Muscle of back (tissue), 11 donors: ENCODE data around the gene RBMS3. TPM values are rescaled to one million over a fixed set of nuclear protein-coding genes. Genes with fewer than 3 reads are reported as not detected.
"Not testable (repeated sequence)": the region's sequence is repeated elsewhere in the genome, so short reads cannot be mapped to it uniquely, and the experiment has no call there.

Experiments
- DNase-seq, 3 donors: peaks; one replicate each; pipeline versions ENCODE4 v3.0.0 to v3.0.0-alpha.2; 2013
- polyA plus RNA-seq, 10 donors: library from polyadenylated mRNA; unstranded; fragments of 120-200 nt; gene quantifications; one replicate each; pipeline ENCODE4 v1.2.1, GENCODE V29; 2013; ENCODE audit not compliant: insufficient read length in 10 of 10

The RBMS3 gene
- polyA plus RNA-seq, 10 donors, result 22.4 to 37.1 (median 28.1) TPM

- no peak for DNase-seq
These were observed 490.7 kb downstream of the RBMS3 start for GRCh38 chr3:29771602-29772001.

GRCh38 chr3:29772436-29772835, 491.6 kb downstream of the RBMS3 start:
- DNase-seq, result no peak

- no peak for DNase-seq
These were observed 492.6 kb downstream of the RBMS3 start for GRCh38 chr3:29773481-29773880.

- no peak for DNase-seq
These were observed 494.5 kb downstream of the RBMS3 start for GRCh38 chr3:29775340-29775739.

- DNase-seq, result no peak
These were observed 497.0 kb downstream of the RBMS3 start for GRCh38 chr3:29777869-29778268.

GRCh38 chr3:29789686-29790085, 508.8 kb downstream of the RBMS3 start:
- DNase-seq, result peak; percentile 7 to 53 (median 52)

- no peak for DNase-seq
These were observed 515.9 kb downstream of the RBMS3 start for GRCh38 chr3:29796808-29797207.

GRCh38 chr3:29802057-29802456, 521.2 kb downstream of the RBMS3 start:
- DNase-seq, result no peak

GRCh38 chr3:29804044-29804443, 523.2 kb downstream of the RBMS3 start:
- DNase-seq, result no peak

- DNase-seq, result no peak
These were observed 524.9 kb downstream of the RBMS3 start for GRCh38 chr3:29805757-29806156.

GRCh38 chr3:29808324-29808723, 527.5 kb downstream of the RBMS3 start:
- not testable (repeated sequence) for DNase-seq

GRCh38 chr3:29822071-29822470, 541.2 kb downstream of the RBMS3 start:
- peak in 1 of 3 donors; percentile 59 for DNase-seq

- DNase-seq, result no peak
These were observed 542.4 kb downstream of the RBMS3 start for GRCh38 chr3:29823233-29823632.

- DNase-seq, result no peak
These were observed 545.8 kb downstream of the RBMS3 start for GRCh38 chr3:29826712-29827111.

GRCh38 chr3:29827756-29828155, 546.9 kb downstream of the RBMS3 start:
- DNase-seq, result no peak

- peak in 1 of 3 donors; percentile 22 for DNase-seq
These were observed 548.5 kb downstream of the RBMS3 start for GRCh38 chr3:29829340-29829739.

- DNase-seq, result no peak
These were observed 569.8 kb downstream of the RBMS3 start for GRCh38 chr3:29850641-29851040.

- DNase-seq, result no peak
These were observed 571.9 kb downstream of the RBMS3 start for GRCh38 chr3:29852767-29853166.

GRCh38 chr3:29853841-29854397, 573.0 kb downstream of the RBMS3 start:
- DNase-seq, result no peak

GRCh38 chr3:29854821-29855220, 574.0 kb downstream of the RBMS3 start:
- peak; percentile 7 to 69 (median 30) for DNase-seq

- no peak for DNase-seq
These were observed 578.9 kb downstream of the RBMS3 start for GRCh38 chr3:29859726-29860270.

- DNase-seq, result no peak
These were observed 583.9 kb downstream of the RBMS3 start for GRCh38 chr3:29864809-29865208.

GRCh38 chr3:29868543-29869101, 587.8 kb downstream of the RBMS3 start:
- DNase-seq, result no peak

- no peak for DNase-seq
These were observed 589.3 kb downstream of the RBMS3 start for GRCh38 chr3:29870136-29870535.
